HG03066 (cell line): ENCODE results near the gene KLHL33.
"Not testable (repeated sequence)": the region's sequence is repeated elsewhere in the genome, so short reads cannot be mapped to it uniquely, and the experiment has no call there.

Source experiments
- ATAC-seq: cut with Tn5 transposase; IDR thresholded peaks from one replicate; pipeline ENCODE4 v1.9.1; 2021; ENCODE audit warnings: low read depth; ENCODE audit not compliant: unreplicated experiment

KLHL33 gene

DNA sequence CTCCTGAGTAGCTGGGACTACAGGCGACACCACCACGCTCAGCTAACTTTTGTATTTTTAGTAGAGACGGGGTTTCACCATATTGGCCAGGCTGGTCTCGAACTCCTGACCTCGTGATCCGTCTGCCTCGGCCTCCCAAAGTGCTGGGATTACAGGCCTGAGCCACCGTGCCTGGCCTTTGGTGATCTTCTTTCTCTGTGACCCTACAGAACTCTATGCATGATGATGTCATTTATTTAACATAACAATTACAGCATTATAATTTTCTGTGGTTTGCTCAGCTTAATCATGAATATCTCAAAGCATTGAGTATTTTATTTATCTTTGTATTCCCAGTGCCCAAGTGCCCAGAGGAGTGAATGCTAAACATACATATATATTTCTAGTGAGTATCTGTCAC is 16.9 kb upstream of the KLHL33 start:
- ATAC-seq, result not testable (repeated sequence)

DNA sequence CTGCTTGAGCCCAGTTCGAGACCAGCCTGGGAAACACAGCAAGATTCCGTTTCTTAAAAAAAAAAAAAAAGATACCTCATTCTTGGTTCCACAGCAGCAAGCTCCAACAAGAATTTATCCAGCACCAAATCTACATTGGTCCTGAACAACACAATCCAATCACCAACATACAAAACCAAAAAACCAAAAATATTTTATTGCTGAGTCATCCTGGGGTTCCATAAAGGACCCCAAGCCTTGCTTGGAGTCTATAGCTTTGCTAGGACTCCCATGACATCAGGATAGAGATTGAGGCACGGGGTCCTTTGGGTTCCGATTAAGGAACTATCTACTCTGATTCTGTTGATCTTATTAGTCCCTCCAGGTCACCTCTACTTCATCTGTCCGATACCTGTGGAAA is 10.9 kb upstream of the KLHL33 start:
- no peak for ATAC-seq

DNA sequence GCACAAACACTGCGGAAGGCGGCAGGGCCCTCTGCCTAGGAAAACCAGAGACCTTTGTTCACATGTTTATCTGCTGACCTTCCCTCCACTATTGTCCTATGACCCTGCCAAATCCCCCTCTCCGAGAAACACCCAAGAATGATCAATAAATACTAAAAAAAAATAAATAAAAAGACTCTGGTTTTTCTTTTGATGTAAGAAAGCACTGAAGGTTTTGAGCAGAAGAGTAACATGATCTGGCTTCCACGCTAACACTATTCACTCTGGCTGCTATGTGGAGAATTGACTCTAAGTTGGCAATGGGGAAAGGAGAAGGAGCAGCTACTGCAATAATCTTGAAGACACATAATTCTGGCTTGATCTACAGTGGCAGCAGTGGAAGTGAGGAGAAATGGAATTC is 7.7 kb upstream of the KLHL33 start:
- not testable (repeated sequence) for ATAC-seq

DNA sequence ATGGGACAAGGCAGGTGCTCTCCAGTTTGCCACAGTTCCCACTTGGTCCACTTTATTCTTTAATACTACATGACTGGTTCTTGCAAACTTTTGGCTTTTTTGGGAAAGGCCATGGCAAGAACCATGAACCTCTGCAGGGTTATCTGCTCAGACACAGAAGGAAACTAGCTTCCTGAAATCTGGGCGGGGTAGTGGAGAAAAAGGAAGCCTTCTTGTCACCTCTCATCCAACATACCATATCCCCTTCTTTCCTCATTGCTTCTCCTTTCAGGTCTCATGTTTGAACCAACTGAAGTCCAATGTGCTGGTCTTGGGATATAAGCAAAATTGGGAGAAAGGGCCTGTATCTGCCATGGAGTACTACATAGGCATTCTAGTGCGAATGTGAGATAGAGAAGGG is 5.5 kb upstream of the KLHL33 start:
- no peak for ATAC-seq

DNA sequence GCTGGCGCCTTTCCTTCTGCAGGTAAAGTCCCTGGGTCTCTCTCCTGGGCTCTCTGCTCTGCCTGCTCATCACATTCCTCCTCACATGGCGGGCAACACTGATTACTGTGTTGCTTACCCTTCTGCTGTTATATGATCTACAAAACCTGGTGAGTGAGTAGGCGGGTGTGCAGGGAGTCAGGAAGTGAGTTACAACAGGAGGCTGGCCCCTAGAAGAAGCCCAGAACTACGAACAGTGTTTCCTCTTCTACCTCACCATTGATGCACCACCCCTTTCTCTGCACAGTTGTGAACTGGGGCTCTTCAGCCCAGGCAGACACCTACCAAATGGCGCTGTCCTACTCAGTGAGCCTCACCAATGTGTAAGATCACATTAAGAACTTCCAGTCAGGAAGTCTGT is 4.9 kb upstream of the KLHL33 start:
- ATAC-seq, result no peak

DNA sequence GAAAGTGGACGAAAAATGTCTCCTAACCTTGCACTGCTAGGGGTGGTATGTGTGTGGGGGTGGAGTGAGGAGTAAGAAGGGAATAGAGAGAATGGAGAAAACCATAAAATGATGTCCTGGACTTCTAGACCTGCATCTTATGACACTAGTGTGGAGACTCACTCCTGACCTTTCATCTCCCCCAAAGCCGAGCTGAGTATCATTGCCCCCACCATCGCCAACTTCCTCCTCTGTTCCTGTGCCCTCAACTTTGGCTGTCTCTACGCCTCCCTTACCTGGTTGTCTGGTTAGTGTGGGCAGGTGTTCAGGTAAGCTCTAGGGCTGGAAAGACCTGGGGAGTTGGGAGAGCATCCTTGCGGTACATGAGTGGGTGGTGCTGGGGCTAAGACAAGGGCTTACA is 4.5 kb upstream of the KLHL33 start:
- no peak for ATAC-seq

DNA sequence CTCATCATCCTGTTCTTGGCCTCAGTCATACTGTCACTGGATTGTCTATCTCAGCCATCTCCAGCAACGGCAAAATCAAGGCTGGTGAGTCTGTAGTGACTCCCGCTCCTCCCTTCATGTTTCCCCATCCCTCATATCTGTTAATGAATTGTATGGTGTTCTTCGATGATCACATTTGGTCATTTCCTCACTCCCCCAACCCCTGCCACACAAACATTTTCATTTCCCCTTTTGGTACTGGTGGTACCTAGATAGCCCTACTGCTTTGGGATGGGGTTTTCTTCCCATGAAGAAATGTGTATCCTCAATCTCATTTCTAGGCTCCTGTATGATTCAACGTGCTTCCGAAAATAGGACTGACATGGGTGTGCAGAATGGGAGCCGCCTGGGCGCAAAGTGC is 2.7 kb upstream of the KLHL33 start:
- ATAC-seq, result no peak

DNA sequence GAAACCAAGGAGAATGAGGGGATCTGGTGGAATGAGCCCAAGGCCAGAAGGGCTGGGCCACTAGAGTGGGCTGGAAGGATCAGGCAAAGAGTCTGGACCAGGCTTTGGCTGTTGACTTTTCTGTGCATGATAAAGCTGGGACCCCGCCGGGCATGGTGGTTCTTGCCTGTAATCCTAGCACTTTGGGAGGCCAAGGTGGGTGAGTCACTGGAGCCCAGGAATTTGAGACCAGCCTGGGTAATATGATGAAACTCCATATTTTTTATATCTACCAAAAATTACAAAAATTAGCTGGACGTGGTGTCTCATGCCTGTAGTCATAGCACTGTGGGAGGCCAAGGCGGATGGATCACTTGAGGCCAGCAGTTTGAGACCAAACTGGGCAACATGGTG is 393 bp upstream of the KLHL33 start:
- ATAC-seq, result no peak

DNA sequence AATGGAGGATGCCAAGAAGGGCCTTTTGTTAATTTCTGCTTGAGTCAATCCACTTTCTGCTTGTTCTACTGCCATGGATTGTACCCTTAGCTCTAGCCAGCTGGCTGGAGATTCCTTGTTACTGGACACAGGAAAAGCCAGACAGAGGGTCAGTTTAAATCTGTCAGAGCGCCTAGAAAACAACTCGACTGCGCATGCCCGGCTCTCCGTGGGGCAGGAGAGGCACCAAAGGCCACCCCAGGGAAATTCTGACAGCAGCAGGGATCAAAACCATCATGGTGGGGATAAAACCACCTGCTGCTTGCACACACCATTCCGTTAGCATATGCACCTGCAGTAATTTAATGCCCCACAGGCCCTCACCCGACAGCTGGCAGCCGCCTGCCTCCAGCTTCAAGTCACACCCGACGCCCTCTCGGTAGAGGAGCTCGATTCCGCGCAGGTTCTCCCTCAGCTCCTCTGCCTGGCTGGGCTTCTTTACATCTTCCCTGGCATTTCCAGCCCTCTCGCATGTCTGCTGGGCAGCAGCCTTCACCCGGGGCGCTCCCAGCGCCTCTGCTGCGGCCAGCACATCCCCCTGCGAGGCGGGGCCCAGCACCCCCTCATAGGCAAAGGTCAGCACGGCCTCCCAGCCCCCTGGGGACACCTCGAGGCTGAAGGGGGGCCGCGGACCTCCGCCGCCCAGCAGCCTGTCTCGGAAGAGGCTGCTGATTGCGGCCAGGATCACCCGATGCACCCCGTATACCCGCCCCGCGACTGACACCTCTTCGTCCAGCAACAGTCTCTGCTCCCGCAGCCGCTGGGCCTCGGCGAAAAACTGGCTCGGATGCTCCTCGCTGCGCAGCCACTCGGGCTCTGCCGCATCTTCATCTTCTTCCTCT is 1.0 kb downstream of the KLHL33 start:
- ATAC-seq, result no peak

DNA sequence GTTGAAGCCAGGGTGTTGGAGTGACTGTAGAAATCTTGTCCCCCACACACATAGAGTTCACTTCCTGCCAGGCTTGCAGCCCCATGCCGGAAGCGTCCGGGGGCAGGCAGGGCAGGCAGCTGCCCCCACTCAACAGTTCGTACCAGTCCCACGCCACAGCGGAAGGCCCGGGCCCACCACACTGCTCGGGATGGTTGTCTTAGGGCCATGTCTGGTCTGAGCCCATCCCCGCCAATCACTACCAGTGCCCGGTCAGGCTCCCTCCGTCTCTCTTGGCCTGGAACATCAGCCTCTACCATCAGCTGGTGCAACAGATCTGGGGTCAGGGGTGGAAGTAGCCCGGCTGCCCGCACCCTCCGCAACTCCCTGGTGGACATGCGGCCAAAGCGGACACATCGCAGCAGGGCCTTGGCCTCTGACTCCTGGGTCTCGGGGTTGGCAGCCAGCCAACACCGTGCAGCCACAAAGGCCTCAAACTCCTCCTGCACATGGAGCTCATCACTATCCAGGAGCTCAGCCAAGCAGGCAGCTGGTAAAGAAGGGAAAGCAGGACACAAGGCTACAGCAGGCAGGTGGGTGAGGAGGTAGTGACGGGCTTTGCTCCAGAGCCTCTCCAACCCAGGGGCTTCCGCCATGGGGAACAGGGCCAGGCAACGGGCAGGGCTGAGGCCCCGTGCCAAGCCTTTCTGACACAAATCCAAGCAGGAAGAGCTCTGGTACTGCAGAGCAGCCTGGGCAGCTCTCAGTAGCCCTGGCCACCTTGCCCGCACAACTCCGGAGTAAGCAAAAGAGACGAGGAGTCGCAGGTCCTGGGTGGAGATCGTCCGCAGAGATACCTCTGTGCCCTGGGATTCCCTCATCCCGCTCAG is 5.9 kb downstream of the KLHL33 start:
- no peak for ATAC-seq

DNA sequence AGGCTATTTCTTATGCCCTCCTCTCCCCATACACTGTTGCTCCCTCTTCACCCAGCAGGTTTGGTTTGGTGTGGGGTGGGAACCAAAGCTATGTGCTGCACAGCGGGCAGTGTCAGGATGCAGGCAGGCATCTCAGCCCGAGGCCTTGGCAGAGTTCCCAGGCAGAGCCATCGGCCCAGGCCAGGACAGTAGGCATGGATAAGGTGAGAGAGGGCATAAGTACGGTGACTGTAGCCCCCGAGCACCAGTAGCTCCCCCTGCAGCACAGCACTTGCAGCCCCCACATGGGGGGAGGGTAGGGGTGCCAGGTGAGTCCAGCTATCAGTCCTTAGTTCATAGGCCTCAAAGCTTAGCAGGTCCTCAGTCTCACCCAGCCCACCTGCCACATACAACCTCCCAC is 7.2 kb downstream of the KLHL33 start:
- no peak for ATAC-seq

DNA sequence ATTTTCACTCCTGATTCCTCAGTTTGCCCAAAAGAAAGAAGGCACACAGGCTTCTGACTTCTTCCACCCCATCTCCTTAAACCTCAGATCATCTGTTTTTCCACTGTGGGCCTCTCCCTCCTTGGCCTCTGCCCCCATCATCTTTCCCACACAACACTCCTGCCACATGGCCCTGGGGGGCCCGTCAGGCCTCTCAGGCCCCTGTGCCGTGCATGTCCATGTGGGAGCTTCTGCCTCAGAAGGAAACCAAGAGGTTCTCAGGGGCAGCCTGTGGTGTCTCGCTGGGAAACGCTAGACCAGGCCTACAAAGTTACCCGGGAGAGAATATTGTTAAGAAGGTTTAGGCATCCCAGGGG is 8.0 kb downstream of the KLHL33 start:
- ATAC-seq, result peak; percentile 32

DNA sequence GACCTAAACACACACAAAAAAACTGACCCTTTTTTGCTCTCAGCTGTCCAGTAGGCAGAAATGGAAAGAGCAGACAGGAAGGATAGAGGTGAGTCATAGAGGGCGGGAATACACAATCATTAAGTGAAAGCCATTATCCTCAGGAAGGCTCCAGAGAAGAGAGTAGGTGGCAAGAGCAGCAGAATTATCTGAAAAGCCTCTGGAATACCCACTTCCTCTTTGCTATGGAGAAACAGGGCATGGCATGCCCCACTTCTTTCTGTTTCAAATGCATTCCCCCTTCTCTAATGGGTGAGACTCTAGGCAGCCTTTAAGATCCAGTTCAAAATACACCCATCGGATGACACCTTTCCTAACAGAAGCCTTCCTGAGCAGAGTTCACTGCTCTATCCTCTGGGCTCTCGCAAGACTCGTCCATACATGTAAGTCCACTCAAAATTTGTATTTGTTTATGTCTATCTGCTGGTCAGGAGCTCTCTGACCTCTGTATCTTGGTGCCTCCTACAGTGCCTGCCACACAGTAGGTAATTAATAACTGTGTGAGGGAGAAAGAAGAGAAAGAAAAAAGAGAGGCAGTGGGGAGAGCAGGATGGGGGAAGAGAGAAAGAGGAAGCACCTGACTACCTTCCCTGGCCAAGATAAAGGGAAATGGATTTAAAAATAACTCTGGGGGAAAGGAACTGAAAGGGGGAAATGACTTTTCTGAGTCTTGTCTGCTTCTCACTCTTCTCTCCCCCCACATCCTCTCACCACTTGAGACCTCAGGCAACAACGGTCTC is 8.5 kb downstream of the KLHL33 start:
- ATAC-seq, result peak; percentile 77

DNA sequence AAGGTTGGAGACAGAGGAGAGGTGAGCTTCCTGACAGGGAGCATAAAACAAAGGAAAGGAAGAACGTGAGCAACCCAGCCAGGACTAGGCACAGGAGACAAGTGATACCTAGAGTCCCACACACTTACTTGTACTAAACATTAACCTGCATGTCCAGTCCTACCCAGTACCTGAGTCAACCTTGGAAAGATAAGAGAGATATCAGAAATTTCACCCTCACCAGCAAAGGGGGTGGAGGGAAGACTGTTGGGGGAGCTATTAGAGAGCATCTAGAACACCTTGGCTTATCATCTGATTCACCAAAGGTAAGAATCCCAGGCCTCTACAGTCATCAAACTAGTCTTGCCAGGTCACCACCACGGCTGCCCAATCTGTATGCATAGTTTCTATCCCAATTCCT is 11.1 kb downstream of the KLHL33 start:
- ATAC-seq, result no peak

DNA sequence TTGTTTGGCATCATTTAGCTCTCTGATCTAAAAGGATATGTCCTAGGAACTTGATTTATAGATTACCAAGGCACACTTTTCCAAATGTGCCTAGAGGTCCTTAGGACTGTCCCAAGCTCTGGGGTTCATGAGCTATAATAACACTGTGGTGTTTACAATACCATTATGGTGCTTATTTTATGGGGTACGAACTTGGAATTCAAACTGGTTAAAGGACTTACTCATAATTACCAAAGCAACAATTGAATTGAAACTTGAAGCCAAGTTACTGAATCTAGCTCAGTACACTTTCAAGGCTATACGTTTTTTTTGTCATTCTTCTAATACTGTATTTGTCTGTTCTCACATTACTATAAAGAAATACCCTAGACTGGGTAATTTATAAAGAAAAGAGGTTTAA is 13.1 kb downstream of the KLHL33 start:
- ATAC-seq, result no peak

DNA sequence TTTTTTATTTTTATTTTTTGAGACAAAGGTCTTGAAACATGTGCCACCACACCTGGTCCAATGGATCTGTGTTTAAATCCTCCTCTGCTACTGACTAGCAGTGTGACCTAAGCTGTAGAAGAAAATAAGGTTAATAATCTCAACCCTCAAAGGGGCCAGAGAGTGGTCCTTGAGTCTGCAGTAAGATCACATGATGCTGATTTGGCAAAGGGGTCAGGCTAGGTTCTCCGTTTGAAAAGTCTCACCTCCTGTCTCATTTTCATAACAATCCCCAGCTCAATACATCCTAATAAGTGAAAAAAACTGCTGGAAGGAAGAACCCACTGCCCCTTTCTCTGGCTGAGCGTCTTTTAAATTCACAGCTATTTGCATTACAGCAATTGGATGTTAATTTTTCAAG is 14.7 kb downstream of the KLHL33 start:
- ATAC-seq, result no peak

DNA sequence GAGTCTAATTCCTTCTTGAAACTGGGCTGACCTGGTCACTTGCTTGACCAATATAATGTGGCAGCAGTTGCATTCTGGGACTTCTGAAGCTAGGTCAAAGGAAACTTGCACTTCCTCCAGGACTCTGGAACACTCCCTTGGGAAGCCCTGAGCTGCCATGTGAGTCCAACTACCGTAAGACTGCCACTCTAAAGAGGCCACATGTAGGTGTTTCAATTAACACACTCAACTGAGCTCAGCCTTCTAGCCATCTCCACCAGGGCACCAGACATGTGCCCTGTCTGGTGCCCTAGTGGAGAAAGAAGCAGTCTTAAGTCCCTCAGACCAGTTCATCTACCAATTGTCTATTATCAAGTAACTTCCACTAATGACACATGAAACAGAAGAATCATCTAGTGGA is 16.5 kb downstream of the KLHL33 start:
- no peak for ATAC-seq

DNA sequence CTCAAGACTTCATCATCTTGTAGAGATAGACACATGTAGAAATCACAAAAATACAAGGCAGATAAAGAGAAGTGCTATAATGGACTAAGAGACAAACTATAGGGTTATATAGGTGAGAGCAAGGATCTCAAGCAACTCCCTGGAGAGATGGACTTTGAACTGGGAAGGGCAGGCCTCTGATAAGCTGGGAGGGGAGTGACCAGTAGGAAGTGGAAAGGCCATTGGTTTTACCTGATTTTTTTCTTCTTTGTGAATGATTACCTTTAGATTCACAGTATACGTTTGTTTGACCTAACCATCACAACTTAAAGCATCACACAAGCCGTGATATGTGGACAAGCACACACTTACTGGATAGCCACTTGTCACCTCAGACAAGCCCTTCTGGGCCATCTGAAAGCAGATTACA is 17.5 kb downstream of the KLHL33 start:
- ATAC-seq, result no peak

DNA sequence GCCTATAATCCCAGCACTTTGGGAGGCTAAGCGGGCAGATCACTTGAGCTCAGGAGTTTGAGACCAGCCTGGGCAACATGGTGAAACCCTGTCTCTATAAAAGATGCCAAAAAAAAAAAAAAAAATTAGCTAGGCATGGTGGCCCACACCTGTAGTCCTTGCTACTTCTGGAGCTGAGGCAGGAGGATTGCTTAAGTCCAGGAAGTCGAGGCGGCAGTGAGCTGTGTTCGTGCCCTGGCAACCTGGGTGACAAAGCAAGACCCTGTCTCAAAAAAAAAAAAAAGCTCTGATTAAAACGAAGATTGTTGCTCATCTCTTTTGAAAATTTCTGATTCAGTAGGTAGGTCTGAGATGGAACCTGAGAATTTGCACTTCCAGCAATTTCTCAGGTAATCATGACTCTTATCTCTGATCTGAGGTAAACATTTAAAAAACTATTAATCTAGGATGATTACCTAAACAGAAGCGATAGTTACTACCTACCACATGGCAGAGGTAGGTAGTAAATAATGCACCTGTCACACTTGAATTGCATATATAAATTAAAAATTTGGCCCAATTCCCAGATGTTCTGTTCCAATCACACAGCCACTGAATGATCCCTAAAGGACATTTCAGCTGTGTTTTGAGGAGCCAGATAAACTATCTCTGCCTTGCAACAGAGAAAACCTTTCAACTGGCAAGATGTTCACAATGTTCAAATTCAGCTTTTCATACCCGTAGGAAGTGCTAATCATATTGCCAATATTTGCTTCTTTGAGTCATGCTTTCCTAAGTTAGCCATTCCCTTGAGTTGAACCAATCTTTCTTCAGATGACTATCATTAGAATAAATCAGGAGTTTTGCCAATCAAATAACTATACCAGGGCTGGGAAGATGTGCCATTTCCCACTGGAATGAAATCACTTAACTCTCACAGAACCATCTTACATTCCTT is 18.4 kb downstream of the KLHL33 start:
- no peak for ATAC-seq

DNA sequence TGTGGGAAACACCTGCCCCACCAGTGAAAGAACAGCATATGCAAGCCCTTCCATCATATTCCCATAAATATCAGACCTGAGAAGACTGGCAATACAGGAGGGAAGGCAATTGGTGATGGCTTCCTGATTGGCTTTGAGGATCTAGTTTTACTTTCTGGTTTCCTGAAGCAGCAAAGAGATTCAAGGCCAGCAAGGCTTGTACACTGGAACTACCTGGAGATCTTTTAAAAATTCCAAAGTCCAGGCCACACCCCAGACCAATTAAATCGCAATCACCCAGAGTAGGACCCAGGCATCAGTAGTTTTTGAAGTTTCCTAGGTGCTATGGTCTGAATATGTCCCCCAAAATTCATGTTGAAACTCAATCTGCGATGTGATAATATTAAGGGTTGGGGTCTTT is 19.7 kb downstream of the KLHL33 start:
- ATAC-seq, result no peak
